Stimulated activated CD8-positive, alpha-beta memory T cell treated with anti-CD3 and anti-CD28 coated beads, Interleukin-15, amount 100 ng/mL, for 1 hour (primary cell): ENCODE measurements around the gene TXNDC2.

Experiments used
- DNase-seq: peaks from one replicate; pipeline ENCODE4 v3.0.0-alpha.2; 2020; ENCODE audit warnings: low read depth

Gene TXNDC2

GRCh38 chr18:9860682-9861081 is 25.1 kb upstream of the TXNDC2 start:
- no peak for DNase-seq

- no peak for DNase-seq
Measured at GRCh38 chr18:9861157-9861556, 24.6 kb upstream of the TXNDC2 start.

- no peak for DNase-seq
Measured at GRCh38 chr18:9861933-9862332, 23.8 kb upstream of the TXNDC2 start.

GRCh38 chr18:9862686-9863085 is 23.1 kb upstream of the TXNDC2 start:
- DNase-seq, result no peak

DNA sequence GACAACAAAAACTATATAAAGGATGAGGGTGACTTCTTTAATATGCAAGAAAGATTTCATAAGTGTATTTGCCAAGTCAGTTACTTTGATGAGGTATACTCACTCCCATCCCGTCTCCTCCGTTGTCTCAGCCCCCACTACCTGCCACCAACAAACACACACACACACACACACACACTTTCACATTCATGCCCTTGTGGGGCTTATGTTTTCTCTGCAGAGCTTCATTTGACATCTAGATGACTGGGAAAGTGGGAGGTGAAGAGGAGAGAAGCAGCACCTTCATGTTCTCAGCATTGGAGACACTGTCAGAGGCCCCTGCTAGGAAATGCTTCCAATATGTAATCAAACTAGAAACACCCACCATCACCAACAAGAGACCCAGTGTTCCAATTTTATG is 22.5 kb upstream of the TXNDC2 start:
- no peak for DNase-seq

GRCh38 chr18:9865764-9866490 is 19.8 kb upstream of the TXNDC2 start:
- no peak for DNase-seq

DNA sequence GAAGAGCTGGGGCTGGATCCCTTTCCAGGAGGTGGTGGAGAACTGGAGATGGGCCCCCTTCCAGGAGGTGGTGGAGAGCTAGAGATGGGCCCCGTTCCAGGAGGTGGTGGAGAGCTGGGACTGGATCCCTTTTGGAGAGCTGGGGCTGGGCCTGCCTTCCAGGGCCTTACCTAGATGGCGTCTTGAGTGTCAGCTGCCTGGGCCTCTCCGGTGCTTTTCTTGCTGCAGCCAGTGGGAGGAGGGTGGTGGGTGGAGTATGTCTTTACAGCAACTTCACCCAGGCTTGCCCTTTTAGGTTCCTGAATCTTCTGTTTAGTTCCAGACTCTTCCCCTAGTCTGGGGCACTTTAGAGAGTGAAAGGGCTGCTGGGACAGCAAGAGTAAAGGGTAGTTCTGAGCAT is 19.1 kb upstream of the TXNDC2 start:
- DNase-seq, result no peak

DNA sequence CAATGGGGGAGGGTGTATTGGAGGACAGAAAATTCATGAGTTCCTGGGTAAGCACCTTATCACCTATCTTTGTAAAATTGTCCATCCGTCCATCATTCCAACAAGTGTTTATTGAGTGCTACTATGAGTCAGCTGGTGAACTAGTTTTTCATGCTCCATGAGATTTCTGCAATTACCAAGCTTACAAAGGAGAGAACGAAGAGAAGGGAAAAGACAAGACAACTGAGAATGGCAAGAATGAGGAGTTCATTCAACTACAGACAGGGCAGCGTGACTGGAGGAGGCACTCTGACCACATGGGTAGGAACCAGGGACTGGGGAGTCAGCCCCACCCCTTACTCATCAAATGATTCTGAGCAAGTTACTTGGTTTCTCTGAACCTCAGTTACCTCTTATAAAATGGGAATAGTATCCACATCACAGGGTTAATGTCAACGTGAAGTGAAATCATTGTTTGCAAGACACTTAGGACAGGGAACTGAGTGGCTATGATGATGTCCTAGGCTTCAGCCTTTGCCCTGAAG is 18.6 kb upstream of the TXNDC2 start:
- no peak for DNase-seq

- no peak for DNase-seq
Measured at GRCh38 chr18:9868857-9869714, 16.7 kb upstream of the TXNDC2 start.

GRCh38 chr18:9869715-9870430 is 15.9 kb upstream of the TXNDC2 start:
- no peak for DNase-seq

DNA sequence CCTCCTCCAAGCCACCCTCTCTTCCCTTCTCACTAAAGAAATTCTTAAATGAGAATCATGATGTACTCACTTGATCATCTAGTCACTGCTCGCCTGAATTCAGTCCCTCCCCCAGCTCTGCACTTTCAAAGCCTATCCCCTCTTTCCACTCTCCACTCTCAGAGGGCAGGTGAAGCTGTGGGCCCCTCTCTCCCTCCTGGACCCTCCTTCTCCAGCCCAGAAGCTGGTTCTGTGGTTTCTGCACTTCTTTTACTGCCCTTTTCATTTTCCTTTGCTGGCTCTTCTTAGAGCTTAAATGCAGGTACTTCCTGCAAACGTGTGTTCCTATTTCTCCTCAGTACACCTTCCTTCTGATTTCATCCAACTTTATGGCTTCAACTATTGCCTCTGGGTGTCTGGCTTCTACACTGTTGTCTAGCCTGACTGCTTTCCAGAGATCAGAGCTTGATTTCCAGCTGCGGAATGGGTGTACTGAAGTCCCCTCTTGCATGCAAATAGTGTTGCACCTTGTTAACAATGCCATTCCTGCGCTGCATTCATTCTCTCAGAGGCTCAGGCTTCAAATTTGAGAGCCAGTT is 15.3 kb upstream of the TXNDC2 start:
- DNase-seq, result no peak

DNA sequence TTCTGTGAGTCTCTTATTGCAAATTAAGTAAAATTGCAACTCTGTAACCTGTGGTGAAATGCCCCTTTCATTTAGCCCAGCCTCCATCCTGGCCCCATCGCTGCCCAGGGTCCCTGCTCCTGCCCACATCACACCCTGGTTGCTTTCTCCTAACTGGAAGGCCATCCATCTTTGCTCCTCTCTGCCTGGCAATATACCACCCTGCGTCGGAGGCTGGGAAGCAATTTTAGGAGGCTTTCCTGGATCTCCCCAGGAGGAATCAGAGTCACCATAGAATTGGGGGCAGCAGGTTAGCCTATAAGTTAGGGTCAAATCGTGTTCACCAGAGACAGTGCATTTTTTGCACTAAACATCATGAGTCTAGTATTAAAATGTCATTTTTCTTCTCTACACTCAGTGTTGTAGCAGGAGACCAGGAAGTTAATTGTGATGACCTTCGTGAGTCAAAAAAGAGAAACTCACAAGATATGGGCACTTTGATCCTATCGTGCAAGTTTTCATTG is 14.5 kb upstream of the TXNDC2 start:
- DNase-seq, result no peak

- no peak for DNase-seq
Measured at GRCh38 chr18:9872823-9873222, 12.9 kb upstream of the TXNDC2 start.

DNA sequence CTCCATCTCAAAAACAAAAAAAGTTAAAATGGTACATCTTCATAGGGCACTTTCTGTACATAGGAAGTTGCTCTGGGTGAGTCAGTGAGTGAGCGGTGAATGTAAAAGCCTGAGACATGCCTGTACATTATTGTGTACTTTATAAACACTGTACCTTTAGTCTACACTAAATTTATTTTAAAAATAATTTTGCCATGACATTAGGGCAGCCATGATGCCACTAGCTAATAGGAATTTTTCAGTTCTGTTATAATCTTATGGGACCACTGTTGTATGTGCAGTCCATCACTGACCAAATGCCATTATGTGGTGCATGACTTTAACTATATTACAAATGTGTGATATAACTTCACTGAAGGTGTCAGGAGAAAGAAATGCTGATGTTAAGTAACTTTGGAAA is 11.0 kb upstream of the TXNDC2 start:
- DNase-seq, result no peak

DNA sequence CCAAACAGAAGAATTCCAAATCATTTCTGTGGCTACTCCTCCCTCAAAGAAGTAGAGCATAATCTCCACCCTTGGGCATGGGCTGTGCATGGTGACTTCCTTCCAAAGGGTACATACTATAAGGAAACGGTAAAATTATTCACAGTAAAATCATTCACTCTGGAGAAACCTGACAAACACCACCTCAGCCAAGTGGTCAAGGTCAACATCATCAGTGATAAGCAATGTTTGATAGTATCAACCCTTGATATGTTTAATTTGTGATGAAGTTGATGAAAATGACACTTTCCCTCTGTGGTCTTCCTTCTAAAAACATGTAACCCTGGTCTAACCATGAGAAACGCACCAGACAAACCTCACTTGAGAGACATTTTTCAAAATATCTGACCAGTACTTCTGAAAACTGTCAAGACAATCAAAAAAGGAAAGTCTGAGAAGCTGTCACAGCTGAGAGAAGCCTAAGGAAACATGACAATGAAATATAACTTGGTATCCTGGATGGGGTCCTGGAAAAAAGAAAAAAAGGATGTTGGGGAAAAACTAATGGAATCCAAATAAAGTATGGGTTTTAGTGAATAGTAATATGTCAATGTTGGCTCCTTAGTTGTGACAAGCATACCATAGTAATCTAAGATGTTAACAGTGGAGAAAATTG is 9.4 kb upstream of the TXNDC2 start:
- DNase-seq, result no peak

DNA sequence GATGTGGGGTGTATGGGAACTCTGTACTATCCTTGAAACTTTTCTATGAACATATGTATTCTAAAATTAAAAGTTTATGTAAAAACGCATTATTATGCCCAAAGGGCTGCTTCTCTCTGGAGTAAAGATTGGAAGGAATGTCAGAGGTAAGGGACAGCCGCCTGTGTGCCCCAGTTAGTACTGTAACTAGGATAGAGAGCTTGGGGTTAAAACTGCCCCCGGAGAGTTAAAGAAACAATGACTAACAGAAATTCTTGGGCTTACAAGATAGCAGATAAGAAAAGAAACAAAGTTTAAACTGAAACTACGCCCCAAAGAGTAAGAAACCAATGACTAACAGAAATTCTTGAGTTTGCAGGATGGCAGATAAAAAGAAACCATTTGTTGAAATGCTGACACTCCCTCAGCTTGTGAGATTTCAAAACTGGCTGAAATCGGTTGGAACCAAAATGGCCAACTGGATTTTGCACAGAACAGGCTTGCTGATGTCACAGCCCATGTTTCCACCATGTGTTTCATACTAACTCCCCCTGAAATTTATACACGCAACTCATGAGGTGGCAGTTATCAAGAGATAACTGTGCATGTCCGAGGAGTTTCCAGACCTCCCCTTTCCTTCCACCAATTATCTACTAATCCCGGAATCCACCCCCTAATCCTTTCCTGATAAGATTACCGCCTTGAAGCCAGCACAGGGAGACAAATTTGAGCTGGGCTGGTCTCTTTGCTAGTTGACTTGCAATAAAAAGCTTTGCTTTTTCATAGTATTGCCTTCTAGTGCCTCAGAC is 8.7 kb upstream of the TXNDC2 start:
- DNase-seq, result no peak

DNA sequence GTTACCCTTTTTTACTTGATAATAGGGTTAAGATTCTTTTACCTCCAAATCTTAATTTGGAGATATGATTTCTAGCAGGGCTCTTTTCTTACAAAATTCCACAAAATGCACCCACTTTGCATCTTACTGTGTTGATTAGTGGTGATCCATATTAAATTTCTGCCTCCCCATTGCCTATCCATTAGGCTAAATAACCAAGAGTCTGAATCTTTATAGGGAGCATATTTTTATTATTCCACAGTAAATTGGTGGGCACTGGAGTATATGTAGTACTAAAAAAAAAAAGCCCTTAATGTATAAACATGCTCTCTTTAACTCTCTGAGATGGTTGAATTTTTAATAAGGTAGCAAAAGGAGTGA is 8.1 kb upstream of the TXNDC2 start:
- DNase-seq, result no peak

DNA sequence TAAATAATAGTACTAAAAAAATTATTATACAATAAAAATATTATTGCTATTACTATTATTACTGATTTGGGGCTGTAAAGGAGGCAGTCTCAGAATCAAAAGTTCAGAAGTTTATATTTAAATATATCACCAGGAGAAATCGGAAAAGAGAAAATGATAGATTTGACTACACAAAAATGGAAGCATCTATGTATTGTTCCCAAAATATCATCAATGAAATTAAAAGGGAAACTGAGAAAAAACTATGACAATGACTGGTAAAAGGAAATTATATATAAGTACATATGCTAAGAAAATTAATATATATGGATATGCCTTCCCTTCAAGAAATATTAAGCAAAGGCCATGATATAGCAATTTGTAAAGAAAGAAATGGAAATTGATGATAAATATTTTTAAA is 7.7 kb upstream of the TXNDC2 start:
- no peak for DNase-seq

DNA sequence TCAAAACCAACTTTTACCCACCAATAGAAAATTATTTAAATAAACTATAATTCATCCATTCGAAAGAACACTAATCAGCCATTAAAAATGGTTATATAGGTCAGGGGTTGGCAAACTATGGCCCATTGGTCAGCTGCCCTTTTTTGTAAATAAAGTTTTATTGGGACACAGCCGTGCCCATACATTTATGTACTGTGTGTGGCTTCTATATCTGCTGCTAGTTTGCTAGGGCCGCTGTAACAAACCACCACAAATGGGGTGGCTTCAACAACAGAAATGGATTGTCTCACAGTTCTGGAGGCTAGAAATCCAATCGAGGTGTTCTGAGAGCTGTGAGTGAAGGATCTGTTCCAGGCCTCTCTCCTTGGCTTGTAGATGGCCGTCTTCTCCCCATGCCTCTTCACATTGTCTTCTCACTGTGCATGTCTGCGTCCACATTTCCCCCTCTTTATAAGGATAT is 7.0 kb upstream of the TXNDC2 start:
- DNase-seq, result no peak

GRCh38 chr18:9884090-9884489 is 1.7 kb upstream of the TXNDC2 start:
- no peak for DNase-seq
